ENCODE data around the gene CTDP1. TPM values are rescaled to one million over a fixed set of nuclear protein-coding genes. Genes with fewer than 3 reads are reported as not detected.

CTDP1 gene
- total RNA-seq, 1 experiment from 2014 or later, result 33.7 TPM

DNA sequence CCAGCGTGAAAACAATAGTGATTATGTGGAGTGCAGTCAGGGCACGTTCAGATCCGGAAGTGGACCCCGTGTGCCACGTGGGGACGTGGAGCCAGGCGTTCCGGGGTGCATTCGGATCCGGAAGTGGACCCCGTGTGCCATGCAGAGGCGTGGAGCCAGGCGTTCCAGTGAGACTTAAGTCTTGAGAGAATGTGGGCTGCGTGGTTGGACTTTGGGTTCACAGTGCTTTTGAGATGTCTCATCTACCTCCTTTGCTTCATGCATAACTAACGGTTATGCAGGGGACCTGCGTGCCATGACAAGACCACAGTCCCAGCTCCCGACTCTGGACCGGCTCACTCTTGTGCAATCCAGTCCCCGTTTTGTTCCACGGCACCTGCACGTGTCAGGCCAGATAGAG, 28.8 kb downstream of the CTDP1 start:
- no peaks in the 10 kb centered on the region for H3K4me1 Mint-ChIP-seq
- Histone ChIP-seq H3K9me3 (ENCODE audit: control insufficient read depth, low read depth, low read length) (no peaks in the 10 kb centered on the region), H3K27me3 (ENCODE audit: insufficient read depth, low read length) (no peaks in the 10 kb centered on the region), H2BK20ac (ENCODE audit: low read depth, low read length, poor library complexity, severe bottlenecking) (no peak overlapping the region), H2AFZ (ENCODE audit: low read length) (no peak overlapping the region), H4K91ac (ENCODE audit: insufficient read length, low read depth, low read length) (no peak overlapping the region), H3K4me2 (ENCODE audit: insufficient read depth, insufficient read length, low read length) (no peak overlapping the region), H3K4me1 (ENCODE audit: insufficient read depth, low read length) (no peaks in the 10 kb centered on the region), H2BK5ac (ENCODE audit: insufficient read length, low read length) (no peak overlapping the region), H4K5ac (ENCODE audit: insufficient read length, low read depth, low read length) (no peak overlapping the region), H3K14ac (ENCODE audit: insufficient read depth, low read length) (no peak overlapping the region; the same call in 1 of the 2 replicates), H4K8ac (replicated peaks; ENCODE audit: insufficient read length, low read depth, low read length) (no peak overlapping the region), H3K79me2 (ENCODE audit: insufficient read depth, low read length) (no peaks in the 10 kb centered on the region), H3K18ac (ENCODE audit: insufficient read length, low read depth, low read length) (no peak overlapping the region), H3K23ac (ENCODE audit: insufficient read length, low read depth, low read length) (no peak overlapping the region), H2BK120ac (ENCODE audit: low read depth, low read length, poor library complexity, severe bottlenecking) (no peak overlapping the region), H3T11ph (ENCODE audit: low read length) (no peak overlapping the region), H3K27ac (ENCODE audit: insufficient read length, low read depth, low read length) (no peak overlapping the region), H3K9ac (ENCODE audit: extremely low read depth, insufficient read length, low read length) (no peak overlapping the region), H3K56ac (ENCODE audit: insufficient read length, low read depth, low read length) (no peak overlapping the region), H3K79me1 (ENCODE audit: insufficient read depth, low read depth, low read length, poor library complexity, severe bottlenecking) (no peaks in the 10 kb centered on the region), H2BK15ac (ENCODE audit: low read depth, low read length) (no peak overlapping the region), H3K4ac (ENCODE audit: low read depth, low read length) (no peak overlapping the region), H3K23me2 (ENCODE audit: insufficient read length, low read depth, low read length, poor library complexity, severe bottlenecking) (no peaks in the 10 kb centered on the region), H4K20me1 (ENCODE audit: control insufficient read depth, insufficient read depth, insufficient read length) (no peaks in the 10 kb centered on the region), H2BK12ac (ENCODE audit: insufficient read length, low read depth, low read length) (no peak overlapping the region), H2AK5ac (ENCODE audit: insufficient read length, low read length) (no peak overlapping the region)
- peaks cover 28 to 79% (median 65%) of the 10 kb centered on the region in 3 experiments for H3K36me3 Mint-ChIP-seq (ENCODE audit: insufficient read depth in 1 of 3, low read depth in 3 of 3)
- H3K4me3 Mint-ChIP-seq, result no peak overlapping the region; a peak in 1 of 5 replicates
- peaks cover 2% of the 10 kb centered on the region for H3K27me3 Mint-ChIP-seq (ENCODE audit: low read depth)
- no CpG with 5 or more reads among the region's 21 CpGs for WGBS (ENCODE audit: extremely low coverage, insufficient read length, low lambda C conversion rate)
- no peaks in the 10 kb centered on the region for H3K9me3 Mint-ChIP-seq
- DNase-seq, result no peak
- TF ChIP-seq, protein P1, sequence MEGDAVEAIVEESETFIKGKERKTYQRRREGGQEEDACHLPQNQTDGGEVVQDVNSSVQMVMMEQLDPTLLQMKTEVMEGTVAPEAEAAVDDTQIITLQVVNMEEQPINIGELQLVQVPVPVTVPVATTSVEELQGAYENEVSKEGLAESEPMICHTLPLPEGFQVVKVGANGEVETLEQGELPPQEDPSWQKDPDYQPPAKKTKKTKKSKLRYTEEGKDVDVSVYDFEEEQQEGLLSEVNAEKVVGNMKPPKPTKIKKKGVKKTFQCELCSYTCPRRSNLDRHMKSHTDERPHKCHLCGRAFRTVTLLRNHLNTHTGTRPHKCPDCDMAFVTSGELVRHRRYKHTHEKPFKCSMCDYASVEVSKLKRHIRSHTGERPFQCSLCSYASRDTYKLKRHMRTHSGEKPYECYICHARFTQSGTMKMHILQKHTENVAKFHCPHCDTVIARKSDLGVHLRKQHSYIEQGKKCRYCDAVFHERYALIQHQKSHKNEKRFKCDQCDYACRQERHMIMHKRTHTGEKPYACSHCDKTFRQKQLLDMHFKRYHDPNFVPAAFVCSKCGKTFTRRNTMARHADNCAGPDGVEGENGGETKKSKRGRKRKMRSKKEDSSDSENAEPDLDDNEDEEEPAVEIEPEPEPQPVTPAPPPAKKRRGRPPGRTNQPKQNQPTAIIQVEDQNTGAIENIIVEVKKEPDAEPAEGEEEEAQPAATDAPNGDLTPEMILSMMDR (conservative IDR thresholded peaks at IDR 0.05), result no peak
- no peak overlapping the region for H3K27ac Mint-ChIP-seq

Measured in H9 (cell line).